HG03439 (cell line): ENCODE data around the gene PTPRU.

Experiments
- ATAC-seq: cut with Tn5 transposase; IDR thresholded peaks from one replicate; pipeline ENCODE4 v1.9.1; 2021; ENCODE audit warnings: mild to moderate bottlenecking, moderate library complexity; ENCODE audit not compliant: unreplicated experiment

PTPRU gene

DNA sequence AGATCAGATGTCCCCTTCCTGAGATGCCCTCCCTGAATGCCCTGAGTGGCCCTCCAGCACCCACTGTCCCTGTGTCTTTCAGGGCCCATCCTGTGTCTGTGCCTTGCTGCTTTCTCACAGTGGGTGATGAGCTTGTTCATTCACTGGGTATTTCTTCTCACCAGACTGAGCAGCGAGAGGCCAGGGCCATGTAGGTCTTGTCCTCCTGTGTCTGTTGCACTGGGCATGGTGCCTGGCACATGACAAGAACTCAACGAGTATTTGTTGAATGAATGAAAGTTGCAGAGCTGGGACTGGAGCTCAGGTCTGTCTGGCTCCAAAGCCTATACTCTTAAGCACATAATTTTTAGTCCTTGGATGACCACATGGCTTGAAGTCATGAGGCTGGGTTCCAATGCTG, 93.8 kb downstream of the PTPRU start:
- ATAC-seq, result no peak

DNA sequence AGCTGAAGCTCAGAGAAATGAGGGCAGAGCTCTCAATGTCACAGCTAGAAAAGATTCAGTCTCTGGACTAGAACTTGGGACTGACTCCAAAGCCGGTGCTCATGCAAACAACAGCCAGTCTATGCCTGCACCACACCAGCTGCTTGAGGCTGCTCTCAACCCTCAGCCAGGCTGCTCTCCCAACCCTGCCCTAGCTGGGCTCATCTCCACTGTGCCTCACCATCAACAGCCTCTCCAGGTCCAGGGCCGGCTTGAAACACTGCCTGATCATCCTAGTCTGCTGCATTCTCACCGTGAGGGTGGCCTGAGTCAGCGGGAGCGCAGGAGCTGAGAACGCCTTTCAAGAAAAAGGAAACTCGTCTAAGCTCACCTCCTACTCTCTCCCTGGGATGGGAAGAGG, 94.5 kb downstream of the PTPRU start:
- no peak for ATAC-seq

DNA sequence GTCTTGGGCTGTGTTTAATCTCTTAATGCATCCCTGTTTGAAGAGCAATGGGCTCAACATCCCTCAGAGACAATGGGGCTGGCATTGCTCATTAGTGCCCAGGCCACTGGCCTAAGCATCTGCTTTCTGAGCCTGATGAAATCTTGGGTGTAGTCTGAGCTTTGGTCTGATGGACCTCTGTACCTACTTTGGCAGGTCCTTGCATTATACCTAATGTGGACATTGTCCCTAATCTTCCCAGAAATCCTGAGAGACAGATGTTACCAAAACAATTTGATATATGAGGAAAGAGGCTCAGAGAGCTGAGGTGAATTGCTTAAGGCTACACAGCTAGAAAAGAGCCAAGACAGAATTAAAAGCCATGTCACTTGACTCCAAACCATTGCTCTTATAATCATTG, 95.0 kb downstream of the PTPRU start:
- no peak for ATAC-seq

DNA sequence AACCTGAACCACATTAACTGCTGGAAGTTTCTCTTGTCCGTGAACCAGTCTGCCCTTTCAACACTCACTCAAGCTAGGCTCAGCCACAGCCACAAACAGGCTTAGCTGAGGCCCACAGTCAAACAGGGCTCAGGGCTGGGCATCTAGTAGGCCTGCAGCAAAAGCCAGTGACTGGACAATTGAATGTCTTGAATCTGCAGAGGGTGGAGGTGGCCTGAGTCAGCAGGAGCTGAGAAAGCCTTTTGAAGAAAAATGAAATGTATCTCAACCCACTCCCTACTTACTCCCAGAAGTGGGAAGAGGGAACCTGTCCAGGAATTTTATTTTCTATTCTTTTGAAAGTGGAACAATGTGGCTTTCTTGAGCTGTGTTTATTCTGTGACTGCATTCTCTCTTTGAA, 95.4 kb downstream of the PTPRU start:
- no peak for ATAC-seq

DNA sequence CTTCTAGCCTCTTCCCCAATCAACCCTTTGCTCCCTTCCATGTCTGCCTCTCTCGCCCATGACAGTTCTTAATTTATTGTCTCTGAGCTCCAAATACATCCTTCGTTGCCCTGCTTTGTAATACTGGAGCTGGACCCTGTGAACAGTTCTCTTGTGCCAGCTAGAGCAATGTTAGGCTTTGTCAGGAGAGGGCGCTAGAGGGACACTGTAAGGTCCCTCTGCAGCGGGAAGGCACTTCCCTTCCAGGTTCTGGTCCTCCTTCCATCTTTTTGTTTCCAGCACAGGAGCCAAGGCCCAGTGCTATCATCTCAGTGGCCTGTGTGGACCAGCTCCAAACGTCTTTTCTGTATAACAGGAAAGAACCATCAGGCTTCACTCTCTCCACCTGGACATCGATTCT, 95.9 kb downstream of the PTPRU start:
- no peak for ATAC-seq

DNA sequence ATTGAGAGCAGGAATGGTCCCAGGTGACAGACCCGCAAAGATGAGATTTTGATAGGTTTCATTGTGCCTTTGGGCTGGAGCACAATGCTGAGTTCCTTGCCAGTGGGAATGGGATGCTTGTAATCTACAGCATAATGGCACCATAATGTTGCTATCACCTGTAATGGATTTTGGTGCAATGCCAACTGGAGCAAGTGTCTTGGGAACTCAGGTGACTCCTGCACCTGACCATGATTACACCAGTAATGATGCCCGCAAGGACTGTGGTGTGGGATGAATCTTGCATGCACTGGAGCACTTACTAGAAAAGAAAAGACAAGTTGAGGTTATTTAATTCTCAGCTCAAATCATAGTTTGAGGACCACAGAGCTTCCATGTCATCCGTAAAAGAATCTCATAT, 96.7 kb downstream of the PTPRU start:
- ATAC-seq, result no peak

DNA sequence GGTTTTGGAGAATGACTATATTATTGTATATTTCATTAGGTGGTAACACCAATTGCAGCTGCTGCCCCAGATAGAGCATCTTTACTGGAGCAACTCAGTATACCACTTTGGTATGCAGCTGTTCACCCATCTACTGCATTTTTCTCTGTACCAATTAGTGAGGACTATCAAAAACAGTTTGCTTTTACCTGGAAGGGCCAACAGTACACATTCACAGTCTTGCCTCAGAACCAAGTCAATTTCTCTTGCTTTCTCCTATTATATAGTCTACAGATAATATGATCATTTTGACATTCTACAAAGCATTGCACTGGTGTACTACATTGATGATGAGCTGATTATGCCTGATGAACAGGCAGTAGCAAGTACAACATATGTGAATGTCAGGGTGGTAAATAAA, 99.3 kb downstream of the PTPRU start:
- no peak for ATAC-seq

DNA sequence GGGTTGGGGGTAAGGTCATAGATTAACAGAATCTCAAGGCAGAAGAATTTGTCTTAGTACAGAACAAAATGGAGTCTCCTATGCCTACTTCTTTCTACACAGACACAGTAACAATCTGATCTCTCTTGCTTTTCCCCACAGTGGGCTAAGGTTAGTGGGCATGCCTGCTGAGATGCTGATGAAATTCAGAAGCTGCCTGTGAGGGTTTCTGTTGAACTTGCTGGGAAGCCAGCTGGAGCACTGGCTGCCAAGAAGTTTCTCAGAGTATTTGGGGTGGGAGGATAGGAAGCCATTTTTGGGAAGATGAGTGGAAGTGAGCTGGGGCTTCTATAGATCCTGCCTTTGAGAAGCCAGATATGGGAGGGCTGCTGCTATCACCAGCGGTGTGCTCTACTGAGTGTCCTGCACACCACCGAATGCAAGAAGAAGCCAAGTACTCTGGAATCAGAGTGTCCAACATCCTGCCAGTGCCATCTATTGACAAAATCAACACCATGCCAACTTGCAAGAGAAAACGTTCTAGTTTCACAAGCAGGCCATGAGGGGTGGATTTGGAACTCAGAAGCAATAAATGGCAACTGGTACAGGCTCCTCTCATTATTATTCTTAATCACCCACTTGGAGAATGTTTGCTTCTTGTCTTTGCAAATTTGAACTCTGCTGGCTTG, 102.7 kb downstream of the PTPRU start:
- ATAC-seq, result no peak

DNA sequence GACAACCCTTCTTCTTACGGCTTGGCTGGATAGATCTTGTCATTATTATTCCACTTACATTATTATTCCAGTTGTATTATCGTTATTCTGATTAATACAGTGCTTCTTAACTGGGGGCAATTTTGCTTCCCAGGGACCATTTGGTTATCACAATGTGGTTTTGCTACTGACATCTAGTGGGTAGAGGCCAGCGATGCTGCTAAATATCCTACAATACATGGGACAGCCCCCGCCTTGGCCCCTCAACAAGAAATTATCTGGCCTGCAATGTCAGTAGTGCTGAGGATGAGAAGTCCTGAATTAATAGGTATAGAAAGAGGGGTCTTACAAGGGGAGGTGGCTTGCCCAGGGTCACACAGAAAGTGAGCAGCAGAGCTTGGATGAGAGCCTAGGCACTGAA, 105.6 kb downstream of the PTPRU start:
- ATAC-seq, result no peak

DNA sequence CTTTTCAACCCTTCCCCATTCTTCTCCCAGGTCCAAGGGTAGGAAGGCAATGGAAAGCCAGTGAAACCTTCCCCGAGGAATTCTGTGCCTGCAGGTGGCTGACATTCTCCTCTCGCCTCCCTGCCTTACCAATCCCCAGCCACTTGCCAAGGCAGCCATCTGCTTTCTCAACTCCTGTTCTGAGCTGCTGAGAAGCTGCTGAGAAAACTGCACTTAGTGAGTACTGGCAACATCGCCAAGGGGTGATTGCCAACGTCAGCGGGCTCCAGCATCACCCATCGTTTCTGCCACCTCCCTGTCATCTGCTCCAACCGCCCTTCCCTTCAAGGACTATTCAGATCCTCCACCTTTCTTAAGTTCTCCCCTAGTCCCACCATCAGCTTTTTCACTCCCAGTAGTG, 106.0 kb downstream of the PTPRU start:
- ATAC-seq, result no peak

DNA sequence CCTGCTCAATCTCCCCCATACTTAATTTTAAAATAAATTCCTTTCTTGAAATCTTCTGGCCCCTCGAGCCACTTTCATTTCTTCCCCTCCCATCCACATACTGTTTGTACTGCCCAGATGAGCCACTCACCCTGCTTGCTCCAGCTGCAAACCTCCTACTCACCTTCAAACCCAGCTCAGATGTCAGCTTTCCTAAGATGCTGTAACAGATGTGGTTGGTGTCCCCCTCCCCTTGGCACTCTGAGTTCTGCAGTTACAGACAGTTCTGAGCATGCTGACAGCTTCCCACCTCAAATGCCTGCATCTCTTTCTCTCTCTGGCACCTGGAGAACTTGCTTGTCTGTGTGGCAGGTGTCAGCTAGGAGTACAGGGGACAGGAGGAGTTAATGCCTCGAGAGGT, 106.7 kb downstream of the PTPRU start:
- ATAC-seq, result no peak

DNA sequence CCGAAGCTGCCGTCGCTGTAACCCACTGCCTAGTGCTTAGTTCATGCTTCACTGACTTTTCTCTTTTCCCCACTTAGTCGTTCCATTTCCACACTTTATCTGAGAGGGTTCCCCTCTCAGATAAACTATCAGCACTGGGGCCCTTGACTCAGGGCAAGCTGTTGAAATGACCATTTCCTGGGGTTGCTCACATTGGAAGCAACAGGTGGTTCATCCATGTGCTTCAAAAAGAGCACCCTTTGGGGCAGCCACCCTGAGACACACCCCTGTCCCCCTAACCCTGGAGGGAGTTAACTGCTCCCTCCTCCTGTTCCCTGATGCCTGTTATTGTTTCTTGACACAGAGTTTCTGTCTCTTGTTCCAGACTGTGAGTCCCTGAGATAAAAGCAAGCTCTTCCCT, 107.2 kb downstream of the PTPRU start:
- no peak for ATAC-seq

DNA sequence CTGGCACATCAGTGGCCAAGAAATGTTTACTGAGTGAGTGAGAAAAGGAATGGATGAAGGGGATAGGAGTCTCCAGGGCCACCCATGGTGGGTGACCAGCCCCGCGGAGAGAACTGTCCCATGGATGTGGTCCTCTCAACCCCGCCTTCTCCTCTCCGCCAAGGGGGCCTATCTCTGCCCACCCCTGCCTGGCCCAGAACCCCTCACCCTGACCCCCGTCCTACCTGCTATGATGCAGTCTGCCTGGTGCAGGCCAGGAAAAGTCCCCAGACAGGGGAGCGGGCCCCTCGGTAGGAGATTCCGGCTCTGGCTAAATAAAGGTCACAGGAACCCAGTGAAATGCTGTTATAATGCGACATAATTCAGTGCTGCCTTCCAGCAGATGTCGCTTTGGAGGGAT, 107.6 kb downstream of the PTPRU start:
- ATAC-seq, result no peak

DNA sequence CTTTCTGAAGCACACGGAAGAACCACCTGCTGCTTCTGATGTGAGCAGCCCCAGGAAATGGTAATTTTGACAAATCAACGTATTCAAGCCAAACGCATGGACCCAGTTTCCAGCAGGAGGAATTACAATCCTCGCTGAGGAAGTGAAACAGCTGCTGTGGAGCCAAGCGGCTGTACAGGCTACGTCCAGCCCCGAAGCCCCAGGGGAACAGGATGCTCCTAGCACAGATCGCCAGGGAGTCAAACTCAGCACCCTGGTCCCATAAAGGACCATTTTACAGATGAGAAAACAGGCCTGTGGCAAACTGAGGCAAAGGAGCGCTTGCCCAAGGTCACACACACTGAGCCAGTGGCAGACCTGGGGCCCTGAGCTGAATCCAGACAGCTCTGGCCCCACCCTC, 108.0 kb downstream of the PTPRU start:
- ATAC-seq, result no peak

DNA sequence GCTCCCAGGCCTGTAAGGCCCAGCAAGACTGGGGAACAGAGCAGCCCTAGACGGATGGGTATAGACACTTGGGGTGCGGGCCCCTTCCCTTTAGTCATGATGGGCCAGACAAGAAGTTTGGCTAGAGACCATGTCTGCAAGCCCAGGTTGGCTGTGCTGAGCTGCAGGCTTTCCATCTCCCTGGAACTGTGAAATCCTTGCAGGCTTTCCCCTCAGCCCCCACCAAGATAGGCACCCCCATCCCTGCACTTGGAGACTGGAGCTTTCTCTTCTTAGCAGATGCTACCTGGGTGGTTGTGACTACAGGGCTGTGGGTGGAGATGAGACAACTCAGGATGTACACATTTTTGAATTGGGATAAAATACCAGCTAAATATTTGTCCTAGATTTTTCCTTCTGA, 110.3 kb downstream of the PTPRU start:
- no peak for ATAC-seq

DNA sequence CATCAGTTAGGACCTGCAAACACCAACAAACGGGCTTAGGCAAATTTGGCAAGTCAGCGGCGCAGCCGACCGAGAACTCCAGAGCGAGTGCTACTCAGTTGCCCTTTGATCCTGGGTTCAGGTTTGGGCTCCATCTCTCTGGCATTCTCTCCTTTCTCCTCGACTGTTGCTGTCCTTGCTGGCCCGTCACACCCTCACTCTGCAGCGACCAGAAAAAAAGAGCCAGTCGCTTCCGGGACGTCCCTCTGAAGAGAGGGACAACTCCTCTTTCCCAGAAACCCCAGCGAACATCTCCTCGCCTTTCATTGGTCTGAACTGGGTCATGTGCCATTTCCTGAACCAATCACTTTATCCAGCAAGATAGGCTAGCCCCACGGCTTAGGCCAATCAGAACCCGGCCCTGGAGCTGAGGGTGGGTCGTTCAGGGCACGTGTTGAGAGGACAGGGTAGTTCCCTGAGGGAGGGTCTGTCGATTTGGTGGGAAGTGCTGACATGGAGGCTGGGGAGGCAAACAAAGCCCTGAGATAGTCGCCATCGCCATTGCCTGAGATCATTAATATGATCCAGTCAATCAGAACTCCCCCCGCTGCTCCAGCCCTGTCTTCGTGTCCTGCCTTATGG, 113.7 kb downstream of the PTPRU start:
- ATAC-seq, result no peak

DNA sequence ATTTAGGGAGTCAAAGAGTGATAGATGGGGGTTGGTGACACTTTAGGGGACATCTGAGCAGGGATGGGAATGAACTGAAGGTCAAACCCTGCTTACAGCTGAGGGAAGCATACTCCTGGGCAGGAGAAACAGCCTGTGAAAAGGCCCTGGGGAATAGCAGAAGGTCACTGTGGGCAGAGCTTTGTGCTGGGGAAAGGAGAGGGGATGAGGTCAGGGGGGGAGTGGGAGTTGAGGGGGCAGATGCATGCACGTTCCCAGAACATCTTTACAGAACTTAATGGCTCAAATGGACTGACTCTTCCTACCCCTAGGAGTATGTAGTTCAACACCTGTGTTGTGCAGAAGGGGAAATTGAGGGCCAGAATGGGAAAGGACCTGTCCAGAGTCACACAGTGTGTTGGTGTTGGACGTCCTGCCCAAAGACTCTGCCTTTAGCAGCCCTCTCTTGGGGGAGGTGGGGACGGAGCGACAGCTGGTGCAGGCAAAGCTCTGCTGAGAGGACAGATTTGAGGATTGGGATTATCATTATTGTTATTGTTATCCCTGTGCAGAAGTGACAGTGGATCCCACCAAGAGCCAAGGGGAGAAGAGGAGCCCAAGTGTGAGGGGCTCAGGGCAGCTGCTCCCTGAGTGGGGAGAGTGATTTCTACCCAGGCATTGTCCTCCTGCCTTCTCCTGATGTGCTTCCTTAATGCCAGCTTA, 116.5 kb downstream of the PTPRU start:
- ATAC-seq, result no peak

DNA sequence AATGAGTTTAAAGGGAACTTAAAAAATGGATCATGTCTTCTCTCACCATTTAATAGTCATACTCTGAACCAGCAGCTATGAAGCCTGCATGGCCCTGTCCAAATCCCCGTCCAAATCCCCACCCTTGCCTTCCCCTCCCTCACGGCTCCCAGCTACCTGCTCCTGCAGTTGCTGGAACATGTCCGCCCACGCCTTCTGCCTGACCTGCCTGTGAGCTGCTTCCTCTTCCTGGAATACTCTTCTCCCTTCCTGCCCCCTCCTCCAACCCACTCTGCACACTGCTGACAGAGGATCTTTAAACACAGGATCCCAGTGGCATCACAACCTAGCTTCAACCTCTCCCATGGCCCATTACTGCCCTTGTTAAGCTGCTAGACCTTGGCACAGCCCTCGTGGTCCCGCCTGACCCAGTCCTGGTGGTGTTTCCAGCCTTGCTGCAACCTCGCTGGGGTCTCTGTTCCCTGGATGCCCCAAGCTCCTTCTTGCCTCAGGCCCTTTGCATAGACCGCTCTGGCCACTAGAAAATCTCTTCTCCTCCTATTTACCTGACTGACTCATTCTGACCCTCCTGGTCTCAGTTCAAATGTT, 118.3 kb downstream of the PTPRU start:
- no peak for ATAC-seq

DNA sequence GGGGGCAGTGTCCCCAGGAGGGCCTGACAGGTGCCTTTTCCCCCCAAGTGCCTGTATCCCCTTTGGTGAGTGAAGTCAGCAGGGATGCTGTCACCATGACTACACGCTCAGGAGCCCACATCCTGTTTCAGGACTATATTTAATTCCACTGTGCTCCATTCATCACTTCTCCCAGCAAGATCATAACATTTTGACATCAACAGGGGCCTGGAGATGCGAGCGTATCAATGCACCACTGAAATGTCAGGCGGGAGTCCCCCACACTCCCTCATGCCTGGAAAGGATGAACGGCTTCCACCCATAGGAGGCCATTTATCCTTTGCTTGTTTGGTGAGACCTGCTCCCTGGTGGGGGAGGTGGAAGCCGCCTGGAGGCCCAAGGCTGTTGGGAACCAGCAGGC, 119.1 kb downstream of the PTPRU start:
- ATAC-seq, result no peak

DNA sequence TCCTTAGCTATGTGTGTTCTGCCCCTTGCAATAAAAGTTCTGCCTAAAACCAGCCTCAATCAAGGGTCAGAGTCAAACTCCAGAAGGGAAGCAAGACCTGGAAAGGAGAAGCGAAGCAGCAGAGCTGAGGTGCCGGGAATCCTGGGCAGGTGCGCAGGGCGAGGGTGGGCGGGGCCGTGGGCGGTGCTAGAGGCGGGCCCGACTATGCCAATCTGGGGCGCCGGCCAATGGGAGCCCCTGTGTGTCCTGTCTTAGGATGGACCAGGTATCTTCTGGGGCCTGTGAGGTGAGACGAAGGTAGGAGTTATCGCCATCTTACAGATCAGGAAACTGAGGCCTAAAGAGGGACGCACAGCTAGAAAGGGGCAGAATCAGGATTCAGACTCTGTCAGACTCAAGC, 120.3 kb downstream of the PTPRU start:
- ATAC-seq, result no peak

DNA sequence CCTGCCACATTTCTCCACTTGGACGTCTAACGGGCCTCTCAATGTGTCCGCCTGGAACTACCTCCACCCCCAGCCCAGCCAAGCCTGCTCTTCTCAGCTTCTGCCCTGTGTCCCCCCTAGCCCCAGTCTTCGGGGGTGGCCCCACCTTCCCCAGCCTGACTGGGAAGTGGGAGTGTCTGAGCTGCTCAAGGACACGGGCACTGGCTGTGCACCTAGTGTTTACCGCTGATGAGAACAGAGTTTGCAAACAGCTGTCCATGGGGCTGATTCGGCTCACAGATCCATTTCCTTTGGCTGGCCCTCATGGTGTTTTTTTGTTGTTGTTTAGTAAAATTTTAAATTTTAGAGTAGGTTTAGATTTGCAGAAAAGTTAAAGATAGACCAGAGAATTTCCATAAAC, 121.1 kb downstream of the PTPRU start:
- ATAC-seq, result no peak

DNA sequence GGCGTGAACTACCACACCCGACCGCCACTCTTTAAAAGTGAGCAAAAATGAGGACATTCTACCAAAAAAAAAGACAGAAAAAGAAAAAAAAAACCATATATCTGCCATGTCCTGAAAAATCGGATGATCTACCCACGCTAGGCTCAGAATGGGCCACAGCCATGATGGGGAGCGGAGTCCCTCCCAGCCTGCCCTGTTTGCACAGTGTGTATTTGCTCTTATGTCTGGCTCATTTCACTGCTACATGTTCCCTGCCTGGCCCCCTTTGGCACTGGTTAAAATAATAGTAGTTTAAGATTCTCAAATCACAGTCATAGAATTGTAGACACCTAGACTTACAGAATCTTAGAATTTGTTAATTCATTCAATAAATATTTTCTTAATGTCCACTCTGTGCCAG, 121.9 kb downstream of the PTPRU start:
- ATAC-seq, result no peak
